Activated B cell treated with CpG ODN at 0.5 μM for 24 hours (primary cell): ENCODE measurements around the gene C1QTNF12. TPM values are rescaled to one million over a fixed set of nuclear protein-coding genes. Genes with fewer than 3 reads are reported as not detected.

ENCODE experiments used
- ATAC-seq: fragments of 200-7000 bp; cut with Tn5 transposase; one replicate; pipeline ENCODE4 v1.10.0; 2021; ENCODE audit warnings: low read depth, mild to moderate bottlenecking, moderate library complexity
- CTCF ChIA-PET: fragments of 350-600 bp; sonication (Branson Sonifier 250); formaldehyde crosslinking; loops from one replicate; lab custom pipeline; 2021; ENCODE audit warnings: antibody characterized with exemption; lab: Charles Lee
- POLR2A ChIA-PET: fragments of 350-600 bp; sonication (Branson Sonifier 250); formaldehyde crosslinking; loops from one replicate; lab custom pipeline; 2021; ENCODE audit warnings: antibody characterized with exemption; lab: Charles Lee
- DNase-seq: peaks from one replicate; pipeline ENCODE4 v3.0.0; 2022
- H3K27ac Mint-ChIP-seq: one replicate; pipeline ENCODE4 v1.8.0; 2020; ENCODE audit warnings: mixed read lengths
- H3K27me3 Mint-ChIP-seq: one replicate; pipeline ENCODE4 v1.8.0; 2021; ENCODE audit warnings: mixed read lengths
- H3K36me3 Mint-ChIP-seq: one replicate; pipeline ENCODE4 v1.8.0; 2021; ENCODE audit warnings: low read depth, mixed read lengths
- H3K4me1 Mint-ChIP-seq: one replicate; pipeline ENCODE4 v1.8.0; 2021; ENCODE audit warnings: mixed read lengths
- H3K4me3 Mint-ChIP-seq: one replicate; pipeline ENCODE4 v1.8.0; 2020; ENCODE audit warnings: mild to moderate bottlenecking, mixed read lengths
- H3K9me3 Mint-ChIP-seq: one replicate; pipeline ENCODE4 v1.8.0; 2020; ENCODE audit warnings: mixed read lengths
- CTCF ChIP-seq: fragments of 200-600 bp; IDR thresholded peaks from one replicate; pipeline ENCODE4 v1.8.0; 2022; ENCODE audit warnings: antibody characterized with exemption, mild to moderate bottlenecking
- intact Hi-C: fragments of 100-400 bp; cut with micrococcal nuclease; formaldehyde crosslinking; loops from one replicate; pipeline ENCODE4 v1.15.1; 2024
- total RNA-seq: library from RNA; stranded (reverse); gene quantifications from 2 replicates; pipeline ENCODE4 v1.2.3, GENCODE V29; 2022

C1QTNF12 gene
- total RNA-seq, 1 donor from 2014 or later, result 2.5 TPM

GRCh38 chr1:1206376-1206965 lies 40.1 kb downstream of the C1QTNF12 start, which contains the start of gene TNFRSF18:
TNFRSF18 (minus strand) TSS chr1:1206592; CDS start chr1:1206571, 21 bp downstream.
- Mint-ChIP-seq H3K9me3 (no peaks in the 10 kb centered on the region), H3K4me3 (peak within 1 kb of the TSS; percentile 81), H3K4me1 (peaks cover 35% of the 10 kb centered on the region), H3K36me3 (peaks cover 2% of the 10 kb centered on the region), H3K27ac (peak within 1 kb of the TSS; percentile 46), H3K27me3 (peaks cover 2% of the 10 kb centered on the region)
- POLR2A ChIA-PET, result interaction anchor here (0.9 to 3.3 kb wide), 5 partner anchors 20 to 63 kb away, joined by 4 to 15 read pairs (median 7); partner anchors contain the start of genes B3GALT6 and SDF4
- DNase-seq, result peak; percentile 66
- CTCF ChIA-PET, result interaction anchor here (1.7 kb wide), 1 partner anchor 84 kb away, joined by 7 read pairs; no protein-coding TSS in a partner anchor
- peak; percentile 55 for ATAC-seq
- no peak for TF ChIP-seq CTCF
- intact Hi-C loops, result loop anchor here (5.0 kb wide), 2 partner anchors 49 to 86 kb away; no protein-coding TSS in a partner anchor

DNA sequence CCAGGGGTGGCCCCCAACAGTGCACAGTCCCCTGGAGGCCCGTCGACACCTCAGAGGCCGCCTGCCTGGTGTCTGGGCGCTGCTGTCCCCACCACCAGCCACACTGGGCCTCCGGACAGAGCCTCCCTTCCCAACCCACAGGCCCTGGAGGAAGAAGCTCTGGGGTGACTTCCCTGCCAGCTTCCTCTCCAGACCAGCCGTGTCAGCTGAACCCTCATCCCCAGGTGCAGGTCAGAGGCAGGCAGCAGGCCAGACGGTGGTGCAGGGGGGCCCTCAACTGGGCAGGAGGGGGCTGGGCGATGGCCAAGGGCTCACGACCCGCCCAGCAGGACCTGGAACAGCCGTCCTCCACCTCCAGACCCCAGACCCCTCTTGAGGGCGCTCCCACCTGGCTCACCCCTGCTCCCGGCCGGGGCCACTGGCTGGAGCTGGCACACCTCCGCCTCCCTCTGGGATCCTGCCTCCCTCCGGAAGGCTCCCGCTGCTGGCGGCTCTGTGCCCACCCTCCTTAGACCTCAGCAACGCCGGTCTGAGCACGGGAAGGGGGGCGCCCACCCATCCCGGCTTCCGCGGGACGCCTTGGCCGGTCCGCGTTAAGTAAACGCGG lies 40.6 kb downstream of the C1QTNF12 start:
- Mint-ChIP-seq H3K4me1 (peaks cover 35% of the 10 kb centered on the region), H3K27ac (no peak overlapping the region), H3K4me3 (peak overlapping the region; percentile 81), H3K36me3 (peaks cover 2% of the 10 kb centered on the region), H3K9me3 (no peaks in the 10 kb centered on the region), H3K27me3 (peaks cover 2% of the 10 kb centered on the region)
- intact Hi-C loops, result loop anchor here (5.0 kb wide), 2 partner anchors 49 to 86 kb away; no protein-coding TSS in a partner anchor
- ATAC-seq, result no peak
- ChIA-PET POLR2A (interaction anchor here (0.9 to 3.3 kb wide), 4 partner anchors 26 to 410 kb away, joined by 3 to 15 read pairs (median 9); partner anchors contain the start of genes B3GALT6, MIB2 and SDF4), CTCF (interaction anchor here (0.6 kb wide), 1 partner anchor 84 kb away, joined by 3 read pairs; no protein-coding TSS in a partner anchor)
- TF ChIP-seq CTCF, result no peak
- DNase-seq, result peak; percentile 33

DNA sequence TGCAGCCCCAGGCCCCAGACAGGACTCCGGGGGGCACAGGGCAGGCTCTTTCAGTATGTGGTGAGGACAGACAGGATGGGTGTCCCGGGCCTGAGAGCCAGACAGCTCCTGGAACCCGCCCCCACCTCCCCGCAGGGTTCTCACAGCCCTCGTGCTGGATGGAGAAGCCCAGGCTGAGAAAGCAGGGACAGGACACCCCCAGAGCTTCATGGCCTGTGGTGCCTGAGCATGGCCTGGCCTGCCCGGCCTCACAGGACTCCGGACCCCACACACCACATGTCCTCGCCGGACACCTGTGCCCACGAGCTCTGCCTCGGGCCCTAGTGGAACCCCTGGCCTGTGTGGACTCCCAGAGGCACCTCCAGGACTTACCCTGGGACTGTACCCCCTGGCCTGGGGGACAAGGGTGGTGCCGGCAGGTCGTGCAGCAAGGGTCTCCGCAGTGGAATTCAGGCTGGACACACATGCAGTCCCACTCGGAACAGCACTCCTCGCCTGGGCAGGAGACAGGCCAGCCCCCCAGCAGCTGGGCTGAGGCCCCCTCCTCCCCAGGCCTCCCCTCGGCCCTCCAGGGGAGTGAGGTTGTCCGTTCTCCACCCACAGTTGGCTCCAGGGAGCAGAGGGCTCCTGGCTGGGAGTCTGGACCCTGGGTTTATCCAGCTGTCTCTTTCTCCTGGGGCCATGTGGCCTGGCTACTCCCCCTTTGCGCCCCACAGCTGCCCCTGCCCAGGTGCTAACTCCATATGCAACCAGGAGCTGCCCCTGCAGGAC lies 41.3 kb downstream of the C1QTNF12 start:
- Mint-ChIP-seq H3K27me3 (peaks cover 2% of the 10 kb centered on the region), H3K9me3 (no peaks in the 10 kb centered on the region), H3K36me3 (peaks cover 2% of the 10 kb centered on the region), H3K4me1 (peaks cover 41% of the 10 kb centered on the region), H3K4me3 (peak overlapping the region; percentile 75), H3K27ac (no peak overlapping the region)
- POLR2A ChIA-PET, result interaction anchor here (0.6 to 2.1 kb wide), 4 partner anchors 20 to 410 kb away, joined by 3 to 8 read pairs (median 6); partner anchors contain the start of gene MIB2
- ATAC-seq, result no peak
- CTCF ChIA-PET, result interaction anchor here (0.6 to 0.7 kb wide), 2 partner anchors 83 to 84 kb away, joined by 3 to 4 read pairs; no protein-coding TSS in a partner anchor
- intact Hi-C loops, result loop anchor here (5.0 kb wide), 2 partner anchors 48 to 87 kb away; no protein-coding TSS in a partner anchor
- DNase-seq, result peak; percentile 32
- TF ChIP-seq CTCF, result no peak

GRCh38 chr1:1204425-1204920 lies 42.0 kb downstream of the C1QTNF12 start:
- intact Hi-C loops, result no loop called here
- H3K27me3 Mint-ChIP-seq, result peaks cover 2% of the 10 kb centered on the region
- H3K9me3 Mint-ChIP-seq, result no peaks in the 10 kb centered on the region
- H3K4me1 Mint-ChIP-seq, result peaks cover 42% of the 10 kb centered on the region
- no peak overlapping the region for H3K27ac Mint-ChIP-seq
- ChIA-PET POLR2A (interaction anchor here (1.5 to 2.1 kb wide), 2 partner anchors 46 to 68 kb away, joined by 4 to 8 read pairs; no protein-coding TSS in a partner anchor), CTCF (interaction anchor here (0.7 kb wide), 1 partner anchor 82 kb away, joined by 4 read pairs; no protein-coding TSS in a partner anchor)
- H3K4me3 Mint-ChIP-seq, result peak overlapping the region; percentile 38
- no peak for DNase-seq
- H3K36me3 Mint-ChIP-seq, result peaks cover 2% of the 10 kb centered on the region
- ATAC-seq, result no peak
- TF ChIP-seq CTCF, result no peak
